Measurements from ENCODE around the gene GLIS2. TPM values are rescaled to one million over a fixed set of nuclear protein-coding genes. Genes with fewer than 3 reads are reported as not detected.

The GLIS2 gene
- total RNA-seq, 1 donor from 2014 or later, result 6.8 TPM

DNA sequence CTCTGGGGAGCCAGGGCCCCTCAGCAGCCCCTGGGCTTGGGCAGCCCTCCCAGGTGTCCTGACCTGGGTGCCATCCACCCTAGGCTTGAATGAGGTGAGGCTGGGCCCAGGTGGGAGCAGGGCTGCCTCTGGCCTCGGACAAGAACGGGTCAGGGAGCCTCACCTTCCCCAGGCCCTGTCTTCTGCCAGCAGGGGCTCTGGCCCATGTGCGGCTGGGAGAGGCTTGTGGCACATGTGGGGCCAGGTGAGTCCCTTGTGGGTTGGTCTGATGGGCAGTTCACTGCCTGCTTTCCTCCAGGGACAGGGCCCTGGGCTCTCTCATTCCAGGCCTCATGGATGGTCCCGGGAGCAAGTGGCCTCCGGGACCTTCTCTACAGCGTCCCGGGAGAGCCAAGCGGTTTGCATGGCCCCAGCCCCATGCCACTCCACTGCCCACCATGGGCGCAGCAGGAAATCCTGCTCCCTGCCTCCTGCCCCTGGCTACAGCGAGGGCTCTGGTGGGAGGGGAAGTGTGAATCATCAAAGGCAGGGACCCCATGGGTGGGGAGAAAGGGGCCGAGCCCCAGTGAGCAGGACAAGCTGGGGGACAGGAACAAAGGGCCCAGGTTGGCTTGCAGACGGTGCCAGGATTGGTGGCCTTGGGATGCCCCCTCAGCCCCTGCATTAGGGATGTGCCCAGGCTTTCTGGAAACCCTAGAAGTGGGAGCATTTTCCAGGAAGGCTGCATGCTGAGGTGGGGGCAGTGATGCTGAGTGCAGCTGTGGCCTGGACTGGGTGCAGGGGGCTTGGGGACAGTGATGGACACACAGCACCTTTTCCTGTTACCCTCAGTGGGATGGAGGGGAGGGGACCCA is 68.0 kb downstream of the GLIS2 start:
- DNase-seq, result no peak

DNA sequence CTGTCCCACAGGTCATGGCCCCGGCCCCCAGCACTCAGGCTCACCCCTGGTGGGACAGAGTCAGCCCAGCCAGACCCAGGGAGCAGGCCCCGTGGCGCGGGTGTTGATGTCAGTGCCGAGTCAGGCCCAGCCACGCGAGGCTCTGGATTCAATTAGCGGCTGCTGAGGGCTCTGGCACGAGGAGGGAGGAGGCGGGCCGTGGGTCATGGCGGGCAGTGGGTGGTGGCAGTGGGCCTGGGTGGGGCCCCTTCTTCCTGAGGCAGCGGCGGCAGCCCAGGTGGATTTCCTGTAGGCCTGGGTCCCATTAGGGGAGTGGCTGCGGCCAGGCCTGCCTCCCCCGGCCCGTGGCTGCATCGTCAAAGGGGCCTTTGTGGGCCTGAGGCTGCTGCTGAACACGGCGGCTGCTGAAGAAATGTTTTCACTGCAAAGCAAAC is 68.7 kb downstream of the GLIS2 start:
- peak; percentile 74 for DNase-seq

DNA sequence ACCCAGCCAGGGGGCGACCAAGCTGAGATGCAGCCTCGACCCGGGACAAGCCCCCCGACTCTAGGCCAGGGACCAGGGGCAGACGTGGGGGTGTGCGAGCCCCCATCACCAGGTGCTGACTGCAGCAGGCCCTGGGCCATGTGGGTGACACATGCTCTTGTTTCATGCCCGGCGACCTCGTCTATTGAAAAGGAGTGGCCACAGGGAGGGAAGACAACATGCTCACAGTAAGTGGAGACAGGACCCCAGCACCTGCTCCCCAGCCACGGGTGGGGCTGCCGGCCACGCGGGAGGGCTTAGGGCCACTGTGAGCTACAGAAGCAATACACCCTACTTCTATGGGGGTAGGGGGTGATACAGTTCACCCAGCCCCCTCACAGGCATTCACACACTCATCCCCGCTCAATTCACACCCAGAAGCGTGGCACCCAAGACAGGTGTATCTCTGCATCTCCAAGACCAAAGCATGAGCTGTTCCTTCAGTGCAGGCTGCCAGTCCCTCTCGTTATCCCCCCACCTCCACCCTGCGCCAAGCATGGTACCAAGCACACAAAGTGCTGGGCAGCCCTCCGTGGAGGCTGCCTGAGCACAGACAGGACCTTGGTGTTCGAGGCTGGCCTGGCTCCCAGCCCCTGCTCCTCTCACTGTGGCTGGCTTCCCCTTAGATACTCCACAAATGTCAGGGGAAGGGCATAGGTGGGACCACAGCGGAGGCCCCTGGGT is 69.4 kb downstream of the GLIS2 start:
- no peak for DNase-seq

DNA sequence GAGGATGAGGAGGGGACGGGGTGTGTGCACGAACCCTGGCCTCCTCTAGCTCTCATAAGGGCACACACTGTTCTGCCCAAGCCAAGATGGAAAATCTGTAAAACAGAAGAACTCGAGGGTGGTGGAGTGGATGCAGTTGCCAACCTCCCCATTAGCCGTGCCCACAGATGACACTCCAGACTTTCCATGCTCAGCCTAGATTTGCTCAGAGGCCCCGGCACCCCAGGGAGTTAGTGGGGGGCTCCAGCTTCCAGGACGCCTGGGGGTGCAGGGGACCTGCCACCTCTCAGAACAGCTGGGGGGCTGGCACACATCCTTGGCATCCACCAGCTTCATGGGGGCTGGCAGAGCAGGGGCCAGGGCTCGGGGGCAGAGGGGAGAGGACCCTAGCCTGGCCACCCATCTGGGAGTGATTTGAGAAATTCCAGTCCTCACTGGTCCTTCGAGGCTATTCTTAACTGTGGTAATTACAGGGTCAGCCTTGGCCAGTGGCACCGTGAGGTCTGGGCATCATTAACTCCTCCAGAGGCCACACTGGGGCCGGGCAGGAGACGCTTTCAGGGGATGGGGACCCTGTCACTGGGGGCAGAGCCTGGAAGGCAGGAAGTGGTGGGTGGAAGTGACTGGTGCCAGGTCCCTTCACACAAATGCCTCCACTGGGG is 70.1 kb downstream of the GLIS2 start:
- DNase-seq, result no peak

DNA sequence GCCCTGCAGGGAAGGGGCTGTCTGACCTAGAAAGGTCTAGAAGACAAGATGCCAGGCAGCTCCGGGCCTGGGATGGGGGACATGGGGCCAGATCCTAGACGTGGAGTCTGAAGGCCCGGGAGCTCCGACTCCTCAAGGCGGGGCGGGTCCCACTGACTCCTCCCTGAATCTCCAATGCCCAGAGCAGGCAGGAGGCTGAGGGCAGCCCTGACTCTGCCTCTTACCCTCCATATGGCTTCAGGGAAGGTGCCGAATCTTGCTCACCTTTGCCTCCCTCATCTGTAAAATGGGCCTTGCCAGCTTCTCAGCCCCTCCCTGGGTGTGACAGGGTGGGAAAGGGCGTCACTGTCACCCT is 70.6 kb downstream of the GLIS2 start:
- DNase-seq, result no peak

DNA sequence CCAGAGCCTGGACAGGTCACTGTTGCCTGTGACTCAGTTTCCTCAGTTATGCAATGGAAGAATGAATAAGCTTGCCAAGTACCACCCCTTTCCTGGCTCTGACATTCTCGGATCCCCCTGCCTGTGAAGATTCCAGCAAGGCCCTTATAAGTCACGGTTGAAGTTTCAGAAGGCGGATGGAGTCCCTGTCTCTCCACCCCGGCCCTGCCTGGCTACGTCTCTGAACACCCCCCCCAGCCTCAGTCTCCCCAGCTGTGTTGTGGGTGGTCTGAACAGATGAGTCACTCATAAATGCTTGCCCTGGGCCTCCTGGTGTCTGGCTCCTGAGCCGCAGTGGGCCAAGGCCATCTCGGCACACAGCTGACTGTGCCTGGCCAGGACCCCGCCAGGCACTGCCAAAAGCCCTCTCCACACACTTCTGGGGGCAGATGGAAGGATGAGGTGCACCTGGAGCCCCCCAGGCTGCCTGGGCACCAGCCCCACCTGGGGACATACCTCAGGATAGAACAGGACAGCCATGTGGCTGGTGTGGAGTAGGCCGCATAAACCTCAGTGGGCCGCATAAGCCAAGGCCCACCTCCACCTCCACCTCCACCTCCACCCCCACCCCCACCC is 71.2 kb downstream of the GLIS2 start:
- DNase-seq, result no peak

DNA sequence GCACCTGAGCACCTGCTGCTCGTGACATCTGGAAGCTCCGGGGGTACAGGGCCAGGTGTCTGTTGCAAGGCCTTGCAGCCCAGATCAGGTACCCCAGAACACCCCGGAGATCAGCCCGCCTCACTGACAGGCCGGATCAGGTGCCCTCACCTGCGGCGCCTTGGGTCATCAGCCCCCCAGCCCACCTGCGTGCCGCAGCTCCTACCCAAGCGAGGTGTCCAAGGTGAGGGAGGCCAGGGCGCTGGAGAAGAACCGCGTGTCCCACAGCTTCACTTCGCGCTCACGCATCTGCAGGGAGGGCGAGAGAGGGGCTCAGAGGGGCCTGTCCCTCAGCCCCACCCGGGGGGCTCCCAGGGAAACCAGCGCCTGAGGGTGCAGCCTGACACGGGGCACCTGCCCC is 71.9 kb downstream of the GLIS2 start:
- no peak for DNase-seq

DNA sequence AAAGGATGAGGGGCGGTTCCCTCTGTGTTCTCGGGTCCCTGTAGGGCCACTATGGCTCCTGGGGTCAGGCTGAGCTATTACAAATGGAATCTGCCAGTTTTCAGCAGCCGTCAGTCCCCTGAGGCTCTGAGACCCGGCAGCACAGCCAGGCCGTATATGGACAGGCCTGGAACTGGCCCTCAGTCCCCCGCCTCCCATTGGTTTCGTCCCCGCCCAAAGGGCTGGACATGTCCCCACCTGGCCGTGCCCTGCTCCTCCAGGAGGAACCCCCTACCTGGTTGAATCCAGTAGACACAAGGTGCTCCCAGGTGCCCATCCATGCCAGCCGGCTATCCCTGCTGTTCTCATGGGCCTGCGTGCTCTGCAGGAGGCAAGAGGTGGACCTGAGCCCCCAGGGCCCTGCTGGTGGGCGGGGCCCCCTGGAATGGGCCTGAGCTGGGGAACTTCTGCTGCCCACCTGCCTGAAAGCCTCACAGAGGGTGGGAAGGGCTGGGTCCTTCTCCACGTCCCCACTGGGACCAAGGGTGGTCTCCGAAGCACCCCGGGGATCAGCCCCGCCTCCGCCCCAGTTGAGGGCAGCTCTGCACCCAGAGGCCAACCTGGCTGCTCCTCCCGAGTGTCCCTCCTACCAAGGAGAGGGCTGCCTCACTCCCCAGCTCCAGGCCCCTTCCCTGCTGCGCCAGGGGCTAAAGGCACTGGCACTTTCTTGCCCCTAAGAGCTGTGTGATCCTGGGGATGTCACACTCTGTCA is 72.6 kb downstream of the GLIS2 start:
- no peak for DNase-seq

Other genes with a start within 250 kb of the GLIS2 start
- gene ADCY9, start 199.6 kb upstream of the GLIS2 start, total RNA-seq, result 28.1 TPM
- gene SRL, start 74.0 kb upstream of the GLIS2 start, total RNA-seq, result 445 TPM
- 8.6 TPM for gene TFAP4, start 43.0 kb upstream of the GLIS2 start, total RNA-seq
- 16.9 TPM for gene PAM16, start 35.3 kb downstream of the GLIS2 start, total RNA-seq
- gene VASN, start 55.8 kb downstream of the GLIS2 start, total RNA-seq, result 16.8 TPM
- 19.4 TPM for gene CORO7, start 100.5 kb downstream of the GLIS2 start, total RNA-seq
- gene DNAJA3, start 109.8 kb downstream of the GLIS2 start, total RNA-seq, result 71.3 TPM
- gene NMRAL1, start 158.6 kb downstream of the GLIS2 start, total RNA-seq, result 27.7 TPM
- gene HMOX2, start 160.3 kb downstream of the GLIS2 start, total RNA-seq, result 28.5 TPM
- gene CDIP1, start 222.7 kb downstream of the GLIS2 start, total RNA-seq, result 10.6 TPM
- gene C16orf96, start 240.3 kb downstream of the GLIS2 start, total RNA-seq, result 0.72 TPM

Data from tongue (tissue), 2 donors.